ENCODE measurements around the gene SEMG2. TPM values are rescaled to one million over a fixed set of nuclear protein-coding genes. Genes with fewer than 3 reads are reported as not detected.
A peak's percentile ranks its signal among the peaks of the same experiment; 100 is the strongest.

Gene SEMG2, protein sequence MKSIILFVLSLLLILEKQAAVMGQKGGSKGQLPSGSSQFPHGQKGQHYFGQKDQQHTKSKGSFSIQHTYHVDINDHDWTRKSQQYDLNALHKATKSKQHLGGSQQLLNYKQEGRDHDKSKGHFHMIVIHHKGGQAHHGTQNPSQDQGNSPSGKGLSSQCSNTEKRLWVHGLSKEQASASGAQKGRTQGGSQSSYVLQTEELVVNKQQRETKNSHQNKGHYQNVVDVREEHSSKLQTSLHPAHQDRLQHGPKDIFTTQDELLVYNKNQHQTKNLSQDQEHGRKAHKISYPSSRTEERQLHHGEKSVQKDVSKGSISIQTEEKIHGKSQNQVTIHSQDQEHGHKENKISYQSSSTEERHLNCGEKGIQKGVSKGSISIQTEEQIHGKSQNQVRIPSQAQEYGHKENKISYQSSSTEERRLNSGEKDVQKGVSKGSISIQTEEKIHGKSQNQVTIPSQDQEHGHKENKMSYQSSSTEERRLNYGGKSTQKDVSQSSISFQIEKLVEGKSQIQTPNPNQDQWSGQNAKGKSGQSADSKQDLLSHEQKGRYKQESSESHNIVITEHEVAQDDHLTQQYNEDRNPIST
- not detected for polyA plus RNA-seq (2013, experiment 1 of 2; ENCODE audit: insufficient read length)
- polyA plus RNA-seq (2013, experiment 2 of 2; ENCODE audit: insufficient read length): not detected

DNA sequence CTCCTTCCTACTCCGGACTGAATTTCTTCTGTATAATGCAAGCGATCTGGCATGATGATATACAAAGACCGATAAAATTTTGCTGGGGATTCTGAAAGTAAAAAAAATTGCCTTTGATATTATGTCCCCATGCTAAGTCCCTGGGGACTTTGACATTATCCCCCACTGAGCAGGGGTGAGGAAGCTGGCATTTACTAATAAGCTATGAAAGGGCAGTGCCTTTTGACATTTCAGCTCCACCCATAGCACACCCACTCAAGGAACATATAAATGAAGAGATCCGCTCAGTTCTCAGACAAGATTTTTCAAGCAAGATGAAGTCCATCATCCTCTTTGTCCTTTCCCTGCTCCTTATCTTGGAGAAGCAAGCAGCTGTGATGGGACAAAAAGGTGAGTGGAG is at the start of gene SEMG2:
Gene SEMG2 (plus strand): TSS at position 298 of the 400 bp plus-strand sequence. CDS start 17 bp downstream, at position 315.
- DNase-seq: no peak

GRCh38 chr20:45173522-45173921 is 47.7 kb upstream of the SEMG2 start:
- no peak for DNase-seq

DNA sequence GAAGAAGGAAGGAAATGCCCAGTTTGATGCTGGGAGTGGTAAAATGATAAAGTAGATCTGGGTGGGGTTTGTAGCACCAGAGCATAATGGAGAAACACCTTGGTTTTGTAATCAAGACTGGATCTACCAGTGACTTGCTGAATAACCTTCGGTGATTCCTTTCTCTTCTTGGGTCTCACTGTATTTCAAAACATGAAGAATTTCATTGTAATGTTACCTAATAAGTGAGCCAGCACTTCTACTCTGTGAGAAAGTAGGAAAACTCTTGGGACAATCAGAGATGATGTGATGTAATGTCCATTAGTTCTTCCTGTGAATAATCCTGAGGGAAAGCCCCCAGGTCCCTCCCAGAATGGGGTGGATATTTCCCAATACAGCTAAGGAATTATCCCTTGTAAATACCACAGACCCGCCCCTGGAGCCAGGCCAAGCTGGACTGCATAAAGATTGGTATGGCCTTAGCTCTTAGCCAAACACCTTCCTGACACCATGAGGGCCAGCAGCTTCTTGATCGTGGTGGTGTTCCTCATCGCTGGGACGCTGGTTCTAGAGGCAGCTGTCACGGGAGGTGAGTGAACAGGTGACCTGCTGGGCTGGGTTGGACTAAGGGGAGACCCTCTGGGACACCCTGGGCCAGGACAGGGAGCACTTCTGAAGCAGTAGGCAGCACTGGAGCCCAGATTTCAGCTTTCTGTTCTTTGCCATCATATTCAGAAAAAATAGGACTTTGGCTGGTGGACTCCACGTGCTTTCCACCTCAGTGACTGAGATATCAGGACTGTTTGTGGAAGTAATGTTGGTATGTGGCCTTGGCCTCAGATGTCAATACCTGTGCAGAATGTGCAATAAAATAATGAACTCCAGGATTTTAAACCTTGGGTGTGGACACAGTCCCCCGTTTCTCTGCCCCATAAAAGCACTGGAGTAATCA is 46.5 kb upstream of the SEMG2 start, which contains the start of gene PI3:
Gene PI3 (plus strand): TSS at position 469 of the 931 bp plus-strand sequence. CDS start 21 bp downstream, at position 490.
- peak; percentile 6 for DNase-seq

- DNase-seq: no peak
Measured at GRCh38 chr20:45176526-45177267, 44.5 kb upstream of the SEMG2 start.

DNA sequence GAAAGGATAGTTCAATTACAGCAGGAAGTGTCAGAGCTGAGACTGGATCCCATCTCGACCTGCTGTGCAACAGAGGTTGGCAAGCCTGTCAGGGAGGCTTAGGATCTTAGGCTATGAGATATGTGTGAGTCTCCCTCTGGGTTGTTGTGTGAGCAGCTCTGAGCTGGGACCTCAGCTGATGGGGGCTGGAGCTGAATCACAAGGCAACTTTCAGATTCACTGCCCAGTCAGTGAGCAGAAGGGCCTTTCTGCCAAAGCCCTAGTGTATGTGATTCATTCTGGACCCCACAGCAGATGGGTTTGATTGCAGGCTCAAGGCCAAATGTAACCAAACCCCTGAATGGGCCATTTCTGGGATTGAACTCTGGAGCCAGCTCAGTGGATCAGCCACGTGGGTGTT is 42.0 kb upstream of the SEMG2 start:
- no peak for DNase-seq

- DNase-seq: peak; percentile 33
Measured at GRCh38 chr20:45181639-45182038, 39.5 kb upstream of the SEMG2 start.

GRCh38 chr20:45183084-45183483 is 38.1 kb upstream of the SEMG2 start:
- DNase-seq: no peak

DNA sequence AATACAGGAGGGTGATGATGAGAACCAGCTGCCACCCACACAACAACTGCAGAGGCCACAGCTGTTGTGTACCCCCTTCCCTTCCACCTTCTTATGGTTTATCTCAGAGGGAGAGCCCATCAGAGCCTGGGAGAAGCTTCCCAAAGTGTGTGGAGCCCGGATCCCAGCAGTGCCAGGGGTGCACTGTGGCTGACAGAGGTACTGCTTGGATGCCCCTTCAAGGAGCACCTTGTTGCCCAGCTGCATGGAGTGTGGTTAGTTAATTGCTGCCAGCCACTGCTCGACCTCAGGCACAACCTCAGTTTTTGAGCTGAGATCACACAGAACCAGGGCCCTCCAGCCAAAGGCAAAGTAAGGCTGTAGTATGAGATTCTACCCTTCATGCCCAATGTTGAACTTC is 33.5 kb upstream of the SEMG2 start:
- no peak for DNase-seq

DNA sequence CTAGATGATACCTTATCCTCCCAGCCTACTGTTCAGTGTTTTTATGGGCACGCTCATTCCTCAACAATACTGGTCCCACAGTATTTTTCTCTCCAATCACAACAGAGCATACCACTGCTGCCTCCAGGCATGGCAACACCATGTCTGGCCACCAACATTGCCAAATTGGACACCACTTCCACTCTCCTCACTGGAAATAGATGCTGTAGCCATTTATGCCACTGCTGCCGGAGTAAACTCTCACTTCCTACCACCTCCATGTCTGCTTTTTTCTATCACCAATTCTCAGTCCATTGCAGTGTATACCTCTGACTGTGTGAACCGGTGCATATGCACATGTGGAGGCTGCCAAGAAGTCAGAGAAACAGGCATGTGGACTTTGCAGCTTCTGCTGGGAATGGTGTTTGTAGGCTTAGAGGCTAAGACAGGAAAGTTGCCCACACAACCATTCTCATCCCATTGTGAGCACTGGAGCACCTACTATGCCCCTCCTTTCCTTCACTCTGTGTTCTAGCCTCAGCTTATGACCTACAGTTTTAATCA is 32.0 kb upstream of the SEMG2 start:
- no peak for DNase-seq

- no peak for DNase-seq
Measured at GRCh38 chr20:45189861-45190260, 31.3 kb upstream of the SEMG2 start.

- no peak for DNase-seq
Measured at GRCh38 chr20:45191926-45192325, 29.2 kb upstream of the SEMG2 start.

- DNase-seq: no peak
Measured at GRCh38 chr20:45193331-45193730, 27.8 kb upstream of the SEMG2 start.

- DNase-seq: no peak
Measured at GRCh38 chr20:45206725-45207124, 14.4 kb upstream of the SEMG2 start, which contains the start of gene SEMG1. TSS of gene SEMG1 (plus strand) at chr20:45207033. CDS start at chr20:45207054, 21 bp downstream.

- DNase-seq: no peak
Measured at GRCh38 chr20:45209924-45210323, 11.2 kb upstream of the SEMG2 start.

GRCh38 chr20:45211569-45212474 is 9.4 kb upstream of the SEMG2 start:
- DNase-seq: no peak

DNA sequence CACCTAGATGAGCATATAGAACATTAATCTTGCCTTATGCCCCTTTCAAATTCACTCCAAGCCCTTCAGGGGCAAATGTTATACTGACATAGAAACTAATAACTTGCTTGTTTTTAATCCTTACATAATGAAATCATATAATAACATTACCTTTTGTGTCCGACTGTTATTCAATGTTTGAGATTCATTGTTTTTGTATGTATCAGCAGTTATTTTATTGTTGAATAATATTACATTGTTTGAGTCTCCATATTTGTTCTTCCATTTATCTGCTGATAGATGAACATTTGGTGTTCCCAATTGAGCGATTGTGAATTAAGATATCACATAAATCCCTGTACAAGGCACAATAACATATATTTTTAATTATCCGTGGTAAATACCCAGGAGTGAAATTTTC is 8.3 kb upstream of the SEMG2 start:
- no peak for DNase-seq

GRCh38 chr20:45218124-45218523 is 3.0 kb upstream of the SEMG2 start:
- DNase-seq: no peak

DNA sequence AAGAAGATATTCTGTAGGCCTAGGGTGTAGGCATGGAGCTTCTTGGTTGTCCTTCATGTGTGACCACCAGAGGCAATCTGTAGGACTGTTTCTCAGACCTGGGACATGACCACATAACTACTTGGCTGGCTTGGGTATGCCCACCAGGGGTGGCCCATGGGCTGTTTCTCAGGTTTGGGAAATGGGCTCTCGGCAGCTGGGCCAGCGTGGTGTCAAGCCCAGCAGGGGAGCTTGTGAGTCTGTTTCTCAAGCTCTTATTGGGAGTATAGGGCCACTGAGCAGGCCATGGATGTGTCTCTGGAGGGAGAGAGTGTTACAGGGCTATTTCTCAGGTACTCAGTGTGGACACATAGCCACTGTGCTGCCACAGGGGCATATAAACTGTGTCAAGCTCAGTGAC is 2.5 kb upstream of the SEMG2 start:
- DNase-seq: no peak

DNA sequence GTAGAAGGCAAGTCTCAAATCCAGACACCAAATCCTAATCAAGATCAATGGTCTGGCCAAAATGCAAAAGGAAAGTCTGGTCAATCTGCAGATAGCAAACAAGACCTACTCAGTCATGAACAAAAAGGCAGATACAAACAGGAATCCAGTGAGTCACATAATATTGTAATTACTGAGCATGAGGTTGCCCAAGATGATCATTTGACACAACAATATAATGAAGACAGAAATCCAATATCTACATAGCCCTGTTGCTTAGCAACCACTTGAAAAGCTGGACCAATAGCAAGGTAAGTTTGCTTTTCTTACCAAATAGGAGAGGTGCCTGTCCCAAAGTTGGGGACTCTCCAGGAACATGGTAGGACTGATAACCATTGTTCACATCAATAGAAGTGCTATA is 2.0 kb downstream of the SEMG2 start:
- DNase-seq: no peak

DNA sequence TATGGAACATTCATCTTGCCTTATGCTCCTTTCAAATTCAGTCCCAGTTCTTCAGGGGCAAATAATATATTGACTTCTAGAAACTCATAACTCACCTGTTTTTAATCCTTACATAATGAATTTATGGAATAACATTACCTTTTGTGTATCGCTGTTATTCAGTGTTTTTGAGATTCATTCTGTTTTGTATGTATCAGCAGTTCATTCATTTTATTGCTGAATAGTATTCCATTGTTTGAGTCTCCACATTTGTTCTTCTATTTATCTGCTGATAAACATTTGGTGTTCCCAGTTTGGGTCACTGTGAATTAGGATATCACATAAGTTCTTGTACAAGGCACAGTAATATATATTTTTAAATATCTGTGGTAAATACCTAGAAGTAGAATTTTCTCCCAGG is 5.1 kb downstream of the SEMG2 start:
- DNase-seq: no peak
